Activated CD4-positive, alpha-beta T cell treated with anti-CD3 and anti-CD28 coated beads, Interleukin-2, amount 10 ng/mL, durations not matched to agents 7 days and 5 days (primary cell): Measurements from ENCODE around the gene VEGFA. TPM values are rescaled to one million over a fixed set of nuclear protein-coding genes. Genes with fewer than 3 reads are reported as not detected.

Experiments
- CTCF ChIA-PET: fragments of 350-600 bp; sonication (Branson Sonifier 250); formaldehyde crosslinking; loops from one replicate; lab custom pipeline; 2021; ENCODE audit warnings: antibody characterized with exemption; lab: Charles Lee
- POLR2A ChIA-PET: fragments of 350-600 bp; sonication (Branson Sonifier 250); formaldehyde crosslinking; loops from one replicate; lab custom pipeline; 2021; ENCODE audit warnings: antibody characterized with exemption; lab: Charles Lee
- DNase-seq: peaks from one replicate; pipeline ENCODE4 v3.0.0-alpha.2; 2020
- H3K27ac Mint-ChIP-seq: one replicate; pipeline ENCODE4 v1.8.0; 2021; ENCODE audit warnings: mild to moderate bottlenecking, moderate library complexity, mixed read lengths
- H3K27me3 Mint-ChIP-seq: one replicate; pipeline ENCODE4 v1.8.0; 2021; ENCODE audit warnings: mixed read lengths
- H3K36me3 Mint-ChIP-seq: one replicate; pipeline ENCODE4 v1.8.0; 2021; ENCODE audit warnings: low read depth, mixed read lengths
- H3K4me1 Mint-ChIP-seq: one replicate; pipeline ENCODE4 v1.8.0; 2021; ENCODE audit warnings: mixed read lengths
- H3K4me3 Mint-ChIP-seq: one replicate; pipeline ENCODE4 v1.8.0; 2021; ENCODE audit warnings: mild to moderate bottlenecking, moderate library complexity, mixed read lengths
- H3K9me3 Mint-ChIP-seq: one replicate; pipeline ENCODE4 v1.8.0; 2021; ENCODE audit warnings: mixed read lengths
- total RNA-seq, 2 experiments: library from RNA; stranded (reverse); gene quantifications; one replicate each; pipeline ENCODE4 v1.2.3, GENCODE V29; 2021

The VEGFA gene
- total RNA-seq, 2 experiments from 2014 or later: 23.7 to 25.8 TPM

- no peaks in the 10 kb centered on the region for H3K36me3 Mint-ChIP-seq
- H3K27me3 Mint-ChIP-seq: peaks cover 15% of the 10 kb centered on the region
- no peak for DNase-seq
- no peaks in the 10 kb centered on the region for H3K4me1 Mint-ChIP-seq
- ChIA-PET CTCF (interaction anchor here (0.5 kb wide), 1 partner anchor 154 kb away, joined by 5 read pairs; no protein-coding TSS in a partner anchor), POLR2A (no interaction called here)
- H3K27ac Mint-ChIP-seq: no peak overlapping the region
- no peak overlapping the region for H3K4me3 Mint-ChIP-seq
- H3K9me3 Mint-ChIP-seq: no peaks in the 10 kb centered on the region
Measured at GRCh38 chr6:43821101-43821886, 51.3 kb downstream of the VEGFA start.

- no peak overlapping the region for H3K4me3 Mint-ChIP-seq
- no peak for DNase-seq
- no peak overlapping the region for H3K27ac Mint-ChIP-seq
- POLR2A ChIA-PET: no interaction called here
- peaks cover 15% of the 10 kb centered on the region for H3K27me3 Mint-ChIP-seq
- no peaks in the 10 kb centered on the region for H3K36me3 Mint-ChIP-seq
- no peaks in the 10 kb centered on the region for H3K9me3 Mint-ChIP-seq
- CTCF ChIA-PET: no interaction called here
- no peaks in the 10 kb centered on the region for H3K4me1 Mint-ChIP-seq
Measured at GRCh38 chr6:43823390-43823789, 53.4 kb downstream of the VEGFA start.

- Mint-ChIP-seq H3K4me3 (no peak overlapping the region), H3K4me1 (no peaks in the 10 kb centered on the region), H3K27me3 (peaks cover 15% of the 10 kb centered on the region), H3K27ac (no peak overlapping the region), H3K36me3 (no peaks in the 10 kb centered on the region), H3K9me3 (no peaks in the 10 kb centered on the region)
- no peak for DNase-seq
- CTCF ChIA-PET: interaction anchor here (0.6 to 1.3 kb wide), 2 partner anchors 60 to 70 kb away, joined by 3 read pairs; no protein-coding TSS in a partner anchor
- POLR2A ChIA-PET: no interaction called here
Measured at GRCh38 chr6:43823879-43824702, 54.1 kb downstream of the VEGFA start.

DNA sequence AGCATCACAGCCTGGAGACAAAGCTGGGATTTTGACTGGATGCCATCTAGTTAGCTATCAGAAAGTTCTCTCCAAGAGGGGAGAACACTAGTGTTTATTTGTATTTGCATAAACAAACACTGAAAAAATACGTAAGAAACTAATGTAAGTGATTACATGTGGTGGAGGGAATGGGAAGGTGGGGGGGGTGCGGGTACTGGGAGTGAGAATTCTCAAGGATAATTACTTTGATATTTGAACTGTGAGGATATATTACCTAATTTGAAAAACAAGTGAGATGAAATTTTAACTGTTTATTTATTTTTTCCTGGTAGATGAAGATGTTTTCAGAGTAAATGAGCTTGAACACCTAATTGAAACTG lies 54.7 kb downstream of the VEGFA start:
- ChIA-PET CTCF (interaction anchor here (0.6 to 1.3 kb wide), 4 partner anchors 35 to 71 kb away, joined by 3 read pairs; no protein-coding TSS in a partner anchor), POLR2A (no interaction called here)
- Mint-ChIP-seq H3K4me3 (no peak overlapping the region), H3K9me3 (no peaks in the 10 kb centered on the region), H3K4me1 (no peaks in the 10 kb centered on the region), H3K36me3 (no peaks in the 10 kb centered on the region), H3K27me3 (peaks cover 15% of the 10 kb centered on the region), H3K27ac (no peak overlapping the region)
- no peak for DNase-seq

GRCh38 chr6:43825187-43826115 lies 55.4 kb downstream of the VEGFA start:
- Mint-ChIP-seq H3K27ac (no peak overlapping the region), H3K4me1 (no peaks in the 10 kb centered on the region), H3K4me3 (no peak overlapping the region), H3K9me3 (no peaks in the 10 kb centered on the region), H3K36me3 (no peaks in the 10 kb centered on the region), H3K27me3 (peaks cover 14% of the 10 kb centered on the region)
- ChIA-PET POLR2A (interaction anchor here (0.6 kb wide), 1 partner anchor 96 kb away, joined by 3 read pairs; no protein-coding TSS in a partner anchor), CTCF (interaction anchor here (0.6 to 1.3 kb wide), 5 partner anchors 14 to 72 kb away, joined by 3 read pairs; no protein-coding TSS in a partner anchor)
- no peak for DNase-seq

- Mint-ChIP-seq H3K27ac (no peak overlapping the region), H3K4me1 (no peaks in the 10 kb centered on the region), H3K36me3 (no peaks in the 10 kb centered on the region), H3K9me3 (no peaks in the 10 kb centered on the region), H3K27me3 (peaks cover 8% of the 10 kb centered on the region), H3K4me3 (no peak overlapping the region)
- ChIA-PET POLR2A (no interaction called here), CTCF (interaction anchor here (1.3 kb wide), 1 partner anchor 13 kb away, joined by 3 read pairs; no protein-coding TSS in a partner anchor)
- DNase-seq: no peak
Measured at GRCh38 chr6:43826730-43827129, 56.7 kb downstream of the VEGFA start.

DNA sequence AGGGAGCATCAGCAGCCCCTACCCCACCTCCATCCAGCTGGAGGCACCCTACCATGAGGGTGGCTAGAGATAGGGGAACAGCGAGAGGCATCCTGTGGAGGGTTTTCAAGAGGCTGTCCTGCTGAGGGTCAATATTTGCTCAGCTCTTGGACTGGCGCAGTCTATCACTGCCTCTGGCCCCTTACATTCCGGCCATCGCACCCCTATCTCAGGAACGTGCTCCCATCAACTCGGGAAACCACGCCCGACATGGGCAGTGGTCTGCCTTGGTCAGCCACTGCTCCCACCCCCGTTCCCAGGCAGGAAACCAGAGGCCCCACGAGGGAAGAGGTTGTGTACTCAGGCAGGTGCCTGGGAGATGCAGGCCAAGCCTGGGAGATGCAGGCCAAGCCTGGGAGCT lies 57.9 kb downstream of the VEGFA start:
- H3K36me3 Mint-ChIP-seq: no peaks in the 10 kb centered on the region

DNA sequence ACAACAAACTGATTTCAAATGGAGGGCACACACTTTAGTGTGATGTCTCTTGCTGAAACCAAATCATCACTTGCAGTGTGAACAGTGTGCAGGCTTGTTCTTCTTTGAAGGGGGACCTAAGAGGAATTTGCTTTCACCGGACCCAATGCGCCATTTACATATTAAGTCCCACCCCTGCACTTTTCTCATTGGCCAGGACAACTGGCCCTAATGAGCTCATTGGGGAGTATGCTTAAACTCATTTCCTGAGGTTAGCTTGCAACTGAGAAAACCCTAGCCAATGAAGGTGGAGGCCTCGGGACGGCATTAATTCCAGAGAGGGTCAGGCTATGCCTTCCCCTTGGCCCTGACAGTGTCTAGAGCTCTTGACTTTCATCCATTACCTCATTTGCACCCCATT lies 58.7 kb downstream of the VEGFA start:
- POLR2A ChIA-PET: no interaction called here
- no peaks in the 10 kb centered on the region for H3K36me3 Mint-ChIP-seq
- H3K27me3 Mint-ChIP-seq: peaks cover 10% of the 10 kb centered on the region
- H3K9me3 Mint-ChIP-seq: no peaks in the 10 kb centered on the region
- CTCF ChIA-PET: interaction anchor here (1.2 to 1.7 kb wide), 3 partner anchors 9 to 172 kb away, joined by 3 to 4 read pairs (median 4); no protein-coding TSS in a partner anchor
- no peak overlapping the region for H3K27ac Mint-ChIP-seq
- no peak overlapping the region for H3K4me3 Mint-ChIP-seq
- no peaks in the 10 kb centered on the region for H3K4me1 Mint-ChIP-seq
- no peak for DNase-seq

More for the DNA sequence above, 57.9 kb downstream of the VEGFA start:
- H3K27me3 Mint-ChIP-seq: peaks cover 10% of the 10 kb centered on the region
- no peak overlapping the region for H3K27ac Mint-ChIP-seq
- H3K9me3 Mint-ChIP-seq: no peaks in the 10 kb centered on the region
- CTCF ChIA-PET: interaction anchor here (1.3 to 1.7 kb wide), 2 partner anchors 54 to 173 kb away, joined by 4 read pairs; no protein-coding TSS in a partner anchor
- no peak for DNase-seq
- H3K4me3 Mint-ChIP-seq: no peak overlapping the region
- H3K4me1 Mint-ChIP-seq: no peaks in the 10 kb centered on the region
- POLR2A ChIA-PET: interaction anchor here (0.6 kb wide), 1 partner anchor 266 kb away, joined by 5 read pairs; no protein-coding TSS in a partner anchor

DNA sequence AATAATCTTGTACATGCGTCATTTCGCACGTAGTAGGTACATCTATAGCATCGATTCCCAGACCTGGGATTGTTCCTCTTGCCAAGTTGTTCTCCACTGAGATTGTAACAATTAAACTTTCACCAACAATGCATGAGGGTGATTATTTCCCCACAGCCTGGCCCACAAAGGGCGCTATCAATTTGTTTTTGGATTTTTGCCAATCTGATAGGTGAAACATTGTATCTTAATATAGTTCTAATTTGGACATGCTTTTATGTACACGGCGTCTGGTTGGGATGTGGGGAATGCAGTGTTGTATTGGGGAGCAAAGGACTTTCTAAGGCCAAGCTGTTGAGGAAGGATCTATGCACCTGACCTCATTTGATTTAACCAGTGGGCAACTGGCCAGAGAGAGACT lies 59.5 kb downstream of the VEGFA start:
- no peaks in the 10 kb centered on the region for H3K36me3 Mint-ChIP-seq
- no peaks in the 10 kb centered on the region for H3K4me1 Mint-ChIP-seq
- peaks cover 7% of the 10 kb centered on the region for H3K27me3 Mint-ChIP-seq
- H3K4me3 Mint-ChIP-seq: no peak overlapping the region
- H3K27ac Mint-ChIP-seq: no peak overlapping the region
- DNase-seq: no peak
- POLR2A ChIA-PET: no interaction called here
- CTCF ChIA-PET: interaction anchor here (1.2 kb wide), 1 partner anchor 9 kb away, joined by 3 read pairs; no protein-coding TSS in a partner anchor
- no peaks in the 10 kb centered on the region for H3K9me3 Mint-ChIP-seq

DNA sequence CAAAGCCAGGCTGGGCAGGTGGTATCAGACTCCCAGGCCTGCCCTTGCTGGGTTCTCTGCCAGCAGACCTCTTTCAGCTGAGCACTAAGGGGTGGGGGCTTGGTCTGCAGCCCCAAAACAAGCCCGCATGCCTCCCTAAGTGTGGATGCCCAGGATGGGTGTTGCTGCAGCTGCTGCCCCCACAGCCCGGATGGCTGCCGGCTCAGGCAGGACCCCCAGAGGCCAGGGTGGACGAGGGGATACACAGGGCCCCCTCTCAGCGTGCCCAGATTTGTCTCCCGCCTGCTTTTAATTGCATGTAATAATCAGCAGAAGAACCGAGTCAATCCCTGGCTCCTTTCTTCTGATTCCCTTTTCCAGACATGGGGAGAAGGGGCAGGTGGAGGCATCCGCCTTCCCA lies 60.8 kb downstream of the VEGFA start:
- Mint-ChIP-seq H3K36me3 (no peaks in the 10 kb centered on the region), H3K27ac (no peak overlapping the region), H3K4me1 (no peaks in the 10 kb centered on the region), H3K4me3 (no peak overlapping the region), H3K27me3 (peaks cover 6% of the 10 kb centered on the region), H3K9me3 (no peaks in the 10 kb centered on the region)
- POLR2A ChIA-PET: no interaction called here
- CTCF ChIA-PET: no interaction called here
- no peak for DNase-seq

- CTCF ChIA-PET: no interaction called here
Measured at GRCh38 chr6:43831191-43831590, 61.2 kb downstream of the VEGFA start.

More at GRCh38 chr6:43831191-43831590, 61.2 kb downstream of the VEGFA start:
- Mint-ChIP-seq H3K4me3 (no peak overlapping the region), H3K27me3 (peaks cover 6% of the 10 kb centered on the region), H3K27ac (no peak overlapping the region), H3K4me1 (no peaks in the 10 kb centered on the region), H3K9me3 (no peaks in the 10 kb centered on the region), H3K36me3 (no peaks in the 10 kb centered on the region)
- POLR2A ChIA-PET: no interaction called here
- no peak for DNase-seq
